HepG2 (cell line): Measurements from ENCODE around the gene ARPP19. TPM values are rescaled to one million over a fixed set of nuclear protein-coding genes. Genes with fewer than 3 reads are reported as not detected.

Experiments
- AGO2 ChIP-seq: fragments of 200-400 bp; formaldehyde crosslinking; optimal IDR thresholded peaks from 2 replicates; pipeline ENCODE3; 2017; ENCODE audit warnings: mild to moderate bottlenecking, low read depth, low read length, moderate library complexity
- ARNT2 ChIP-seq: sonication (generic); formaldehyde crosslinking; IDR thresholded peaks from 2 replicates; pipeline ENCODE4 v1.8.0; 2022; ENCODE audit warnings: mild to moderate bottlenecking, low read depth, missing genetic modification reagents, moderate library complexity
- DBP ChIP-seq: sonication (generic); formaldehyde crosslinking; IDR thresholded peaks from 2 replicates; pipeline ENCODE4 v1.4.0; 2020; ENCODE audit warnings: missing genetic modification reagents; ENCODE audit errors: not compliant biosample characterization
- DR1 ChIP-seq: sonication (generic); formaldehyde crosslinking; IDR thresholded peaks from 2 replicates; pipeline ENCODE4 v1.8.0; 2021; ENCODE audit warnings: mild to moderate bottlenecking, missing genetic modification reagents, inconsistent platforms
- FOXO1 ChIP-seq: sonication (generic); formaldehyde crosslinking; IDR thresholded peaks from 2 replicates; pipeline ENCODE4 v1.4.0; 2020; ENCODE audit warnings: missing genetic modification reagents
- GABPB1 ChIP-seq: IDR thresholded peaks from 2 replicates; pipeline ENCODE4 v1.6.1; 2016; ENCODE audit warnings: mild to moderate bottlenecking, missing genetic modification reagents, moderate library complexity, missing compliant biosample characterization
- GFI1 ChIP-seq: sonication (generic); formaldehyde crosslinking; IDR thresholded peaks from 2 replicates; pipeline ENCODE4 v1.5.0; 2020; ENCODE audit warnings: missing genetic modification reagents, mild to moderate bottlenecking, borderline replicate concordance
- KLF12 ChIP-seq: sonication (generic); formaldehyde crosslinking; IDR thresholded peaks from 2 replicates; pipeline ENCODE4 v1.4.0; 2020; ENCODE audit warnings: missing genetic modification reagents, borderline replicate concordance
- PHF20 ChIP-seq: sonication (generic); formaldehyde crosslinking; IDR thresholded peaks from 2 replicates; pipeline ENCODE4 v1.5.0; 2020; ENCODE audit warnings: mild to moderate bottlenecking, missing genetic modification reagents
- REPIN1 ChIP-seq: sonication (generic); formaldehyde crosslinking; IDR thresholded peaks from 2 replicates; pipeline ENCODE4 v1.8.0; 2022; ENCODE audit warnings: missing genetic modification reagents, low read depth, mild to moderate bottlenecking, borderline replicate concordance
- RXRB ChIP-seq: IDR thresholded peaks from 2 replicates; pipeline ENCODE4 v1.6.1; 2016; ENCODE audit warnings: borderline replicate concordance, missing genetic modification reagents, missing compliant biosample characterization
- SALL2 ChIP-seq: sonication (generic); formaldehyde crosslinking; IDR thresholded peaks from 2 replicates; pipeline ENCODE4 v1.8.1; 2023; ENCODE audit warnings: mild to moderate bottlenecking, missing genetic modification reagents, inconsistent platforms
- ZBTB33 ChIP-seq: sonication (generic); formaldehyde crosslinking; IDR thresholded peaks from 2 replicates; pipeline ENCODE4 v1.4.0; 2020; ENCODE audit warnings: missing genetic modification reagents
- ZEB1 ChIP-seq: IDR thresholded peaks from 2 replicates; pipeline ENCODE4 v1.6.1; 2012; ENCODE audit warnings: mild to moderate bottlenecking, low read depth, inconsistent platforms; ENCODE audit not compliant: insufficient replicate concordance
- ZNF124 ChIP-seq: sonication (generic); formaldehyde crosslinking; IDR thresholded peaks from 2 replicates; pipeline ENCODE4 v1.4.0; 2020; ENCODE audit warnings: missing genetic modification reagents
- ZNF18 ChIP-seq: sonication (generic); formaldehyde crosslinking; IDR thresholded peaks from 2 replicates; pipeline ENCODE4 v1.8.0; 2022; ENCODE audit warnings: mild to moderate bottlenecking, missing genetic modification reagents; ENCODE audit not compliant: insufficient replicate concordance
- ZNF3 ChIP-seq: IDR thresholded peaks from 2 replicates; pipeline ENCODE4 v1.7.0; 2017; ENCODE audit warnings: inconsistent platforms
- ZNF333 ChIP-seq: sonication (generic); formaldehyde crosslinking; IDR thresholded peaks from 2 replicates; pipeline ENCODE4 v1.4.0; 2020; ENCODE audit warnings: mild to moderate bottlenecking, missing genetic modification reagents, borderline replicate concordance
- ZNF430 ChIP-seq: sonication (generic); formaldehyde crosslinking; IDR thresholded peaks from 2 replicates; pipeline ENCODE4 v1.9.0; 2021; ENCODE audit warnings: mild to moderate bottlenecking, missing genetic modification reagents
- ZNF431 ChIP-seq: sonication (generic); formaldehyde crosslinking; IDR thresholded peaks from 2 replicates; pipeline ENCODE4 v1.9.0; 2022; ENCODE audit warnings: missing genetic modification reagents, low read depth, mild to moderate bottlenecking, borderline replicate concordance
- ZNF556 ChIP-seq: sonication (generic); formaldehyde crosslinking; IDR thresholded peaks from 2 replicates; pipeline ENCODE4 v1.4.0; 2020; ENCODE audit warnings: mild to moderate bottlenecking, missing genetic modification reagents, borderline replicate concordance
- ZNF567 ChIP-seq: sonication (generic); formaldehyde crosslinking; IDR thresholded peaks from 2 replicates; pipeline ENCODE4 v1.8.1; 2023; ENCODE audit warnings: mild to moderate bottlenecking, missing genetic modification reagents, borderline replicate concordance
- ZNF572 ChIP-seq: sonication (generic); formaldehyde crosslinking; IDR thresholded peaks from 2 replicates; pipeline ENCODE4 v1.5.1; 2020; ENCODE audit warnings: mild to moderate bottlenecking, missing genetic modification reagents
- ZNF772 ChIP-seq: sonication (generic); formaldehyde crosslinking; IDR thresholded peaks from 2 replicates; pipeline ENCODE4 v1.5.0; 2020; ENCODE audit warnings: mild to moderate bottlenecking, missing genetic modification reagents
- polyA plus RNA-seq, 8 experiments: library from polyadenylated mRNA; depleted of rRNA in 3 of 8; stranded (reverse) in 7 of 8; unstranded in 1 of 8; fragments of >200 nt; fragmentation: Illumina TruSeq in 4 of 8; extraction: Trizol in 4 of 8; gene quantifications; 2 replicates each; pipeline versions ENCODE4 v1.2.1 to v1.2.3, GENCODE V29; 2011 to 2016; ENCODE audit warnings: low read depth in 4 of 8, missing spikeins in 1 of 8, mixed read lengths in 1 of 8; ENCODE audit not compliant: insufficient read depth in 1 of 8
- total RNA-seq, 5 experiments: library from RNA; depleted of rRNA; stranded (reverse); fragments of >200 nt; fragmentation: Illumina TruSeq; extraction: Trizol; gene quantifications; 2 replicates each; pipeline ENCODE4 v1.2.3, GENCODE V29; 2016; ENCODE audit warnings: low read depth in 1 of 5

Gene ARPP19
- total and polyA plus RNA-seq, 2 of the 13 experiments (the other 11 are each of a cell fraction or from before 2014, with no cell fraction given): 70.8 to 123 TPM

- TF ChIP-seq REPIN1: peak; percentile 82; the same call in 1 of the 2 replicates
- TF ChIP-seq ZBTB33 (CRISPR knock-in tag): peak; percentile 61
- TF ChIP-seq PHF20 (CRISPR knock-in tag): peak; percentile 87
- TF ChIP-seq ZNF572 (CRISPR knock-in tag): no peak
- peak; percentile 92 for TF ChIP-seq ZNF772 (CRISPR knock-in tag)
- TF ChIP-seq GFI1 (CRISPR knock-in tag): no peak
- peak; percentile 86; the same call in 1 of the 2 replicates for TF ChIP-seq ZNF431 (CRISPR knock-in tag)
- no peak for TF ChIP-seq ZNF556 (CRISPR knock-in tag)
- peak; percentile 72 for TF ChIP-seq ZNF18
- peak; percentile 85 for TF ChIP-seq AGO2
- TF ChIP-seq DR1 (CRISPR knock-in tag): peak; percentile 21; the same call in 1 of the 2 replicates
- peak; percentile 83 for TF ChIP-seq KLF12 (CRISPR knock-in tag)
- peak; percentile 63; the same call in 1 of the 2 replicates for TF ChIP-seq FOXO1 (CRISPR knock-in tag)
- TF ChIP-seq ZNF3: 0 out of 2 replicates have a peak, but pooled peaks have one; percentile 9
- peak; percentile 82 for TF ChIP-seq RXRB (CRISPR knock-in tag)
- peak; percentile 90; the same call in 1 of the 2 replicates for TF ChIP-seq ZNF430 (CRISPR knock-in tag)
- no peak for TF ChIP-seq ZEB1
- peak; percentile 98 for TF ChIP-seq GABPB1 (CRISPR knock-in tag)
- 0 out of 2 replicates have a peak, but pooled peaks have one; percentile 77 for TF ChIP-seq ZNF333
- no peak; the same call in 1 of the 2 replicates for TF ChIP-seq ZNF567 (CRISPR knock-in tag)
- peak; percentile 94 for TF ChIP-seq ARNT2 (CRISPR knock-in tag)
- TF ChIP-seq SALL2 (CRISPR knock-in tag): peak; percentile 88; the same call in 1 of the 2 replicates
- TF ChIP-seq DBP (CRISPR knock-in tag): peak; percentile 68
- no peak for TF ChIP-seq ZNF124
Observed at GRCh38 chr15:52568601-52569585, at the start of gene ARPP19 (continued).
